Adrenal gland (tissue), 19 donors: Measurements from ENCODE around the gene OR51T1. TPM values are rescaled to one million over a fixed set of nuclear protein-coding genes. Genes with fewer than 3 reads are reported as not detected.

Source experiments
- DNase-seq, 7 donors: peaks; one replicate each; pipeline ENCODE4 v3.0.0-alpha.2; 2019 to 2020
- H3K27ac ChIP-seq, 5 donors: fragments of 200-600 bp; sonication (generic) in 4 of 5; 1 replicate in 3 of 5; 2 replicates in 2 of 5; pipeline versions ENCODE4 v1.5.1 to v1.8.0; 2016 to 2020; ENCODE audit warnings: mild to moderate bottlenecking in 1 of 5
- H3K27me3 ChIP-seq: fragments of 200-600 bp; 2 replicates; pipeline ENCODE4 v1.8.0; 2021
- H3K36me3 ChIP-seq, 2 donors: fragments of 200-600 bp; replicated peaks in 1 of 2; 1 replicate in 1 of 2; 2 replicates in 1 of 2; pipeline versions ENCODE4 v1.5.1 to v1.8.0; 2018 to 2022
- H3K4me1 ChIP-seq, 2 donors: fragments of 200-600 bp; replicated peaks in 1 of 2; 1 replicate in 1 of 2; 2 replicates in 1 of 2; pipeline versions ENCODE4 v1.5.1 to v1.8.0; 2018 to 2021
- H3K4me3 ChIP-seq, 4 donors: fragments of 200-600 bp; sonication (generic) in 3 of 4; one replicate each; pipeline ENCODE4 v1.5.1; 2016 to 2018
- H3K9me3 ChIP-seq, 3 donors: fragments of 200-600 bp; sonication (generic) in 1 of 3; replicated peaks in 1 of 3; 1 replicate in 2 of 3; 2 replicates in 1 of 3; pipeline versions ENCODE4 v1.5.1 to v1.8.0; 2016 to 2021
- POLR2A ChIP-seq, 2 donors: fragments of 450-650 bp; IDR thresholded peaks; one replicate each; pipeline ENCODE4 v1.6.1; 2017; ENCODE audit warnings: antibody characterized with exemption in 2 of 2, mild to moderate bottlenecking in 2 of 2, moderate library complexity in 1 of 2
- WGBS, 4 donors: extraction: QIAGEN DNeasy Blood & Tissue Kit in 2 of 4; methylation state at CpG; one replicate each; pipeline versions ENCODE4 v1.1.5 to v1.1.7; 2013 to 2017; 5-methylcytosine and 5-hydroxymethylcytosine counted together
- intact Hi-C, 2 donors: fragments of 100-400 bp; cut with DNase I; formaldehyde crosslinking; loops; one replicate each; pipeline versions ENCODE4 v1.14.1 to v1.15.0; 2022 to 2023
- long read RNA-seq, 10 donors: library from polyadenylated mRNA in 3 of 10; unstranded in 2 of 10; stranded (forward) in 1 of 10; transcript quantifications; one replicate each; pipeline ENCODE4 v2.0.0 and lab custom pipeline, GENCODE V29; 2021 to 2026
- polyA plus RNA-seq, 3 donors: library from polyadenylated mRNA; stranded (reverse); fragments of 200-250 nt in 2 of 3; fragments of 350-450 nt in 1 of 3; fragmentation: Illumina TruSeq in 1 of 3; extraction: RNeasy Lipid Tissue Mini Kit (QIAGEN cat#74804) in 1 of 3; gene quantifications; one replicate each; pipeline ENCODE4 v1.2.3, GENCODE V29; 2013 to 2014
- total RNA-seq, 9 donors: library from RNA; depleted of rRNA in 4 of 9; stranded (reverse); fragments of >200 nt in 4 of 9; fragments of 120-200 nt in 1 of 9; fragmentation: NEBNext Ultra II Directional in 1 of 9; extraction: Animal tissue kit (Norgen Biotek cat#: 25700) in 1 of 9; gene quantifications; one replicate each; pipeline versions ENCODE4 v1.1.0 to v1.2.4, GENCODE V29; 2013 to 2023
- TF ChIP-seq, protein P1 (sequence below), 6 experiments: fragments of 450-650 bp in 4 of 6; fragments of 200-600 bp in 2 of 6; sonication (generic) in 1 of 6; IDR thresholded peaks; 1 replicate in 5 of 6; 2 replicates in 1 of 6; pipeline versions ENCODE4 v1.5.1 to v1.8.0; 2016 to 2021; ENCODE audit warnings: antibody characterized with exemption in 6 of 6, mild to moderate bottlenecking in 2 of 6, moderate library complexity in 1 of 6
- donor health status: healthy with polysubstance abuse.
- donor health status: Bipolar disorder and iron deficiency.
- donor health status: DM: yes; HTN: yes; CAD: no.
- donor health status: DM: no; HTN: no; CAD: no.
- donor health status: DM: no; HTN: no; CAD: no.
- donor health status: DM: yes; HTN: yes; CAD: no.

OR51T1 gene, protein sequence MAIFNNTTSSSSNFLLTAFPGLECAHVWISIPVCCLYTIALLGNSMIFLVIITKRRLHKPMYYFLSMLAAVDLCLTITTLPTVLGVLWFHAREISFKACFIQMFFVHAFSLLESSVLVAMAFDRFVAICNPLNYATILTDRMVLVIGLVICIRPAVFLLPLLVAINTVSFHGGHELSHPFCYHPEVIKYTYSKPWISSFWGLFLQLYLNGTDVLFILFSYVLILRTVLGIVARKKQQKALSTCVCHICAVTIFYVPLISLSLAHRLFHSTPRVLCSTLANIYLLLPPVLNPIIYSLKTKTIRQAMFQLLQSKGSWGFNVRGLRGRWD
- total RNA-seq: not detected
- polyA plus RNA-seq: not detected
- long read RNA-seq, donor 1: 0 reads
- long read RNA-seq, donor 2: 0 reads
- long read RNA-seq, donor 3: 0 reads
- long read RNA-seq, donor 4: 0 reads
- long read RNA-seq, donor 5: 0 reads
- long read RNA-seq, donor 6: 0 reads
- long read RNA-seq, donor 7: 0 reads
- long read RNA-seq, donor 8: 0 reads
- long read RNA-seq, donor 9: 0 reads
- long read RNA-seq, donor 10: 0 reads

DNA sequence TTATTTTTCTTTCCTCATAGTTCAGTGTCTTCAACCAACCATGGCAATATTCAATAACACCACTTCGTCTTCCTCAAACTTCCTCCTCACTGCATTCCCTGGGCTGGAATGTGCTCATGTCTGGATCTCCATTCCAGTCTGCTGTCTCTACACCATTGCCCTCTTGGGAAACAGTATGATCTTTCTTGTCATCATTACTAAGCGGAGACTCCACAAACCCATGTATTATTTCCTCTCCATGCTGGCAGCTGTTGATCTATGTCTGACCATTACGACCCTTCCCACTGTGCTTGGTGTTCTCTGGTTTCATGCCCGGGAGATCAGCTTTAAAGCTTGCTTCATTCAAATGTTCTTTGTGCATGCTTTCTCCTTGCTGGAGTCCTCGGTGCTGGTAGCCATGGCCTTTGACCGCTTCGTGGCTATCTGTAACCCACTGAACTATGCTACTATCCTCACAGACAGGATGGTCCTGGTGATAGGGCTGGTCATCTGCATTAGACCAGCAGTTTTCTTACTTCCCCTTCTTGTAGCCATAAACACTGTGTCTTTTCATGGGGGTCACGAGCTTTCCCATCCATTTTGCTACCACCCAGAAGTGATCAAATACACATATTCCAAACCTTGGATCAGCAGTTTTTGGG, at the start of gene OR51T1:
Gene OR51T1, plus strand, starts transcription at position 41 of the 641 bp plus-strand sequence. Its CDS starts 0 bp downstream, at position 41.
- no peak for TF ChIP-seq POLR2A (IDR thresholded peaks at IDR 0.05)
- TF ChIP-seq, protein P1, sequence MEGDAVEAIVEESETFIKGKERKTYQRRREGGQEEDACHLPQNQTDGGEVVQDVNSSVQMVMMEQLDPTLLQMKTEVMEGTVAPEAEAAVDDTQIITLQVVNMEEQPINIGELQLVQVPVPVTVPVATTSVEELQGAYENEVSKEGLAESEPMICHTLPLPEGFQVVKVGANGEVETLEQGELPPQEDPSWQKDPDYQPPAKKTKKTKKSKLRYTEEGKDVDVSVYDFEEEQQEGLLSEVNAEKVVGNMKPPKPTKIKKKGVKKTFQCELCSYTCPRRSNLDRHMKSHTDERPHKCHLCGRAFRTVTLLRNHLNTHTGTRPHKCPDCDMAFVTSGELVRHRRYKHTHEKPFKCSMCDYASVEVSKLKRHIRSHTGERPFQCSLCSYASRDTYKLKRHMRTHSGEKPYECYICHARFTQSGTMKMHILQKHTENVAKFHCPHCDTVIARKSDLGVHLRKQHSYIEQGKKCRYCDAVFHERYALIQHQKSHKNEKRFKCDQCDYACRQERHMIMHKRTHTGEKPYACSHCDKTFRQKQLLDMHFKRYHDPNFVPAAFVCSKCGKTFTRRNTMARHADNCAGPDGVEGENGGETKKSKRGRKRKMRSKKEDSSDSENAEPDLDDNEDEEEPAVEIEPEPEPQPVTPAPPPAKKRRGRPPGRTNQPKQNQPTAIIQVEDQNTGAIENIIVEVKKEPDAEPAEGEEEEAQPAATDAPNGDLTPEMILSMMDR (IDR thresholded peaks at IDR 0.05): no peak
- intact Hi-C loops: no loop called here
- no peak within 1 kb of the TSS for H3K27ac ChIP-seq
- H3K4me3 ChIP-seq: no peak within 1 kb of the TSS
- WGBS, 4 donors: 33 to 43% (median 36%) methylated on average over 8 of the region's 8 CpGs
- DNase-seq: no peak
- no peaks in the 10 kb centered on the region for H3K27me3 ChIP-seq
- no peaks in the 10 kb centered on the region for H3K36me3 ChIP-seq
- H3K4me1 ChIP-seq: no peaks in the 10 kb centered on the region
- H3K9me3 ChIP-seq: no peaks in the 10 kb centered on the region

DNA sequence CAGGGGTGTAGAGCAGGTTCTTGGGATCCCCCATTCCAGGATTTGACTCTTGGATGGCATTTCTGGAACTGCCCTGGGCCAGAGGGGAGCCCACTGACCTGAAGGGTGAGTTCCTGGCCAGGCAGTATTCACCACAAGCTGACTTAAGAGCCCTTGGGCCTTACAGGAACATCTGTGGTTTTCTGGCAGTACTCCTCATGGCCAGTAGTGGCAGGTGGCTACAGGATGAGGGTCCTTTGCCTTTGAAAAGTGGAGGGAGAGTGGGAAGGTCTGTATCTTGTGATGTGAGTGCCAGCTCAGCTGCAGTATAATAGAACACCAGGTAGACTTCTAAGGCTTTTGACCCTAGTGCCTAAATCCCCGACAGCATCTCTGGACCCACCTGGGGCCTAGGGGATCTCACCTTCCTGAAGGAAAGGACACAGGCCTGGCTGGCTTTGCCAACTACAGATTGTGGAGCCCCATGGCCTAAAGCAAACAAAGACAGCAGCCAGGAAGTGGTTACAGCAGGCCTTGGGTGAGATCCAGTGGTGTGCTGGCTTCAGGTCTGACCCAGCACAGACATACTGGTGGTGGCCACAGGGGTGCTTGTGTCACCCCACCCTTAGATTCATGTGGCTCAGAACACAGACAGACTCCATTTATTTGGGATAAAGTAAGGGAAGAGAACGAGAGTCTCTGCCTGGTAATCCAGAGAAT, 41.7 kb upstream of the OR51T1 start:
- H3K36me3 ChIP-seq: no peaks in the 10 kb centered on the region
- no peaks in the 10 kb centered on the region for H3K9me3 ChIP-seq
- TF ChIP-seq, protein P1 (IDR thresholded peaks at IDR 0.05): no peak
- no peak for TF ChIP-seq POLR2A (IDR thresholded peaks at IDR 0.05)
- WGBS, 4 donors: 64 to 89% (median 81%) methylated on average over 1 to 2 of the region's 2 CpGs
- no peak overlapping the region for H3K27ac ChIP-seq
- no peak for DNase-seq
- H3K4me3 ChIP-seq: no peak overlapping the region
- intact Hi-C loops: no loop called here
- H3K4me1 ChIP-seq: no peaks in the 10 kb centered on the region
- H3K27me3 ChIP-seq: no peaks in the 10 kb centered on the region

DNA sequence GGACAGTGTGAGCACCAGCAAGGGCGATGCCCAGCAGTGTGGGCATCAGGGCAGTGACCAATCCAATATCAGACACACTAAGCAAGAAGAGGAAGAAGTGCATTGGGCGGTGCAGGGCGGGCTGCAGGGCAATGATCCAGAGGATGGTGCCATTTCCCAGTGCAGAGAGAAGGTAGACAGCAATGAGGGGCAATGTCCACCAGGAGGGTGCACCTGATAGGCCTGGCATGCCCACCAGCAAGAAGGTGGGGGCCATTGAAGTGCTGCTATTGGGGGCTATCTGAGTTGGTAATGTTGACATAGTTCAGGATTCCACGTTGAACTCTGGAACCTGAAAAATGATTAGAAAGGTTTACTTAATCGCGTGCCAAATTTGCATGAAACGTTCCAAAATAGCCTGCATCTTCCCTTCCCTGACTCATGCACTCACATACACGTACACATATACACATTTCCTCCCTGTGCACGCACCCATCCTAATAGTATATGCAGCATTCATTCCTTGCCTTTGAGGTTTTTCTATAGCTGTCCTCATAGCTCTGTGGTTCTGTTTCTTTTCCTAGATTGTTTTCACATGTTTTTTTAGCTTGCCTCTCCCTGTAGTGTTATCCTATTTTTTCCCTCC, 32.7 kb upstream of the OR51T1 start, which contains the start of gene OR51S1:
Gene OR51S1, minus strand, starts transcription at position 301 of the 625 bp plus-strand sequence. Its CDS starts 0 bp downstream, at position 301.
- Histone ChIP-seq H3K4me3 (no peak within 1 kb of the TSS), H3K4me1 (no peaks in the 10 kb centered on the region), H3K36me3 (no peaks in the 10 kb centered on the region), H3K9me3 (no peaks in the 10 kb centered on the region), H3K27me3 (no peaks in the 10 kb centered on the region), H3K27ac (no peak within 1 kb of the TSS)
- TF ChIP-seq POLR2A (IDR thresholded peaks at IDR 0.05): no peak
- TF ChIP-seq, protein P1 (IDR thresholded peaks at IDR 0.05): no peak
- WGBS, 4 donors: 59 to 75% (median 68%) methylated on average over 9 of the region's 9 CpGs
- DNase-seq: no peak
- intact Hi-C loops: no loop called here
